ENCODE results near the gene CABP7. TPM values are rescaled to one million over a fixed set of nuclear protein-coding genes. Genes with fewer than 3 reads are reported as not detected.
A peak's percentile ranks its signal among the peaks of the same experiment; 100 is the strongest.

Gene CABP7
- total and polyA plus RNA-seq, 2 of the 8 experiments (the other 6 are each of a cell fraction or from before 2014, with no cell fraction given) = 0.20 to 0.36 TPM

GRCh38 chr22:29723766-29724165, 4.0 kb downstream of the CABP7 start:
- H2BK120ac ChIP-seq (replicated peaks; ENCODE audit: low read depth, low read length) = no peak overlapping the region

More at GRCh38 chr22:29723766-29724165, 4.0 kb downstream of the CABP7 start:
- ChIA-PET CTCF (ENCODE audit: partially characterized antibody) (interaction anchor here (1.1 to 4.8 kb wide), 5 partner anchors 9 to 32 kb away, joined by 3 to 22 read pairs (median 7); no protein-coding TSS in a partner anchor), POLR2A (ENCODE audit: partially characterized antibody) (no interaction called here)
- H2BK12ac ChIP-seq (ENCODE audit: low read depth, low read length) = no peak overlapping the region
- no peak overlapping the region for H2BK15ac ChIP-seq (ENCODE audit: low read length)
- H3K23ac ChIP-seq (ENCODE audit: insufficient read length) = no peak overlapping the region
- H3K4me1 ChIP-seq (replicated peaks in 1 of 4; ENCODE audit: control insufficient read depth in 3 of 4, insufficient read depth in 4 of 4, low read length in 3 of 4) = peaks cover 0 to 20% (median 7%) of the 10 kb centered on the region in 4 experiments; a peak in 6 of 7 replicates
- no peak for FAIRE-seq
- no peak overlapping the region for H2AFZ ChIP-seq (ENCODE audit: low read length)
- no peak overlapping the region for H2AK5ac ChIP-seq (ENCODE audit: low read depth, low read length)
- WGBS, 2 experiments (ENCODE audit: extremely low coverage in 1 of 2, insufficient coverage in 1 of 2, insufficient read length in 1 of 2, insufficient replicate concordance in 2 of 2, low coverage in 1 of 2, low lambda C conversion rate in 2 of 2, missing lambda C conversion rate in 1 of 2) = 87% methylated on average over 10 of the region's 10 CpGs; no CpG with 5 or more reads in 1 of the 2 experiments
- no peak overlapping the region for H3K56ac ChIP-seq (replicated peaks; ENCODE audit: insufficient read length, low read depth, low read length)
- no peak overlapping the region for H2BK20ac ChIP-seq (ENCODE audit: low read length)
- H3K9me3 ChIP-seq (ENCODE audit: insufficient read depth in 2 of 2, low read depth in 1 of 2, low read length in 1 of 2) = no peaks in the 10 kb centered on the region
- H3K79me2 ChIP-seq (ENCODE audit: control insufficient read depth in 1 of 2, insufficient read depth in 2 of 2, low read length in 2 of 2) = no peaks in the 10 kb centered on the region
- no peaks in the 10 kb centered on the region for H3K36me3 ChIP-seq (ENCODE audit: control insufficient read depth in 2 of 4, insufficient read depth in 4 of 4, low read length in 3 of 4)
- H4K20me1 ChIP-seq (replicated peaks in 1 of 2; ENCODE audit: control insufficient read depth in 1 of 2, insufficient read depth in 2 of 2, low read length in 2 of 2) = peaks cover 1 to 3% of the 10 kb centered on the region in 2 experiments
- no peak overlapping the region for H3K9ac ChIP-seq (replicated peaks in 1 of 4; ENCODE audit: extremely low read depth in 1 of 4, low read depth in 3 of 4, low read length in 3 of 4)
- no peaks in the 10 kb centered on the region for H3K79me1 ChIP-seq (ENCODE audit: low read depth, low read length)
- no peak overlapping the region for H4K8ac ChIP-seq (ENCODE audit: extremely low read depth, insufficient read depth, low read length)
- no peak overlapping the region for H3K4me2 ChIP-seq (ENCODE audit: insufficient read depth in 1 of 2, low read depth in 2 of 2, low read length in 2 of 2)
- no peak overlapping the region for H3K18ac ChIP-seq (ENCODE audit: extremely low read depth, low read length)
- no peak overlapping the region for H2BK5ac ChIP-seq (ENCODE audit: low read depth, low read length)
- no peak for DNase-seq (ENCODE audit: low read depth in 1 of 2, low spot score in 2 of 2)
- H3K27ac ChIP-seq (ENCODE audit: low read depth, low read length) = no peak overlapping the region
- no peak overlapping the region for H3K4ac ChIP-seq (replicated peaks; ENCODE audit: insufficient read length, low read depth, low read length)
- peaks cover 21 to 41% (median 30%) of the 10 kb centered on the region in 4 experiments for H3K27me3 ChIP-seq (replicated peaks in 1 of 4; ENCODE audit: control insufficient read depth in 3 of 4, extremely low read depth in 1 of 4, insufficient read depth in 3 of 4, low read length in 3 of 4)
- peaks cover 5% of the 10 kb centered on the region; the same call in 1 of the 2 replicates for H3K23me2 ChIP-seq (ENCODE audit: low read depth, low read length)
- no peak overlapping the region for H4K5ac ChIP-seq (ENCODE audit: insufficient read length, low read depth, low read length)
- TF ChIP-seq CTCF (IDR thresholded peaks at IDR 0.05; ENCODE audit: control extremely low read depth in 1 of 3, insufficient read depth in 1 of 3, low read depth in 1 of 3, low read length in 3 of 3) (peak in 1 of 3 experiments; percentile 32; a peak in 1 of 4 replicates), CHD1 (IDR thresholded peaks at IDR 0.05; ENCODE audit: low read depth, low read length) (no peak)
- H3K14ac ChIP-seq (ENCODE audit: insufficient read length) = no peak overlapping the region
- no peak overlapping the region for H3K4me3 ChIP-seq (ENCODE audit: extremely low read depth in 1 of 4, insufficient read depth in 2 of 4, low read depth in 3 of 4, low read length in 4 of 4)
- H4K91ac ChIP-seq (replicated peaks; ENCODE audit: insufficient read length, low read length) = no peak overlapping the region

All from H1 (cell line).